Kidney (tissue), 14 donors: ENCODE data around the gene PKD1L1. TPM values are rescaled to one million over a fixed set of nuclear protein-coding genes. Genes with fewer than 3 reads are reported as not detected.

ENCODE experiments used
- DNase-seq, 5 donors: peaks; one replicate each; pipeline ENCODE4 v3.0.0-alpha.2; 2013 to 2020
- FAIRE-seq: peaks from 2 replicates; lab custom pipeline; 2012; peaks lifted over from hg19 to GRCh38; lab: Jason Lieb, UNC
- H3K27ac ChIP-seq, 2 donors: one replicate each; pipeline ENCODE4 v1.7.0; 2013; ENCODE audit warnings: low read depth in 2 of 2, low read length in 2 of 2, inconsistent platforms in 1 of 2
- H3K27me3 ChIP-seq: one replicate; pipeline ENCODE4 v1.7.1; 2013; ENCODE audit warnings: low read length, inconsistent platforms; ENCODE audit not compliant: control insufficient read depth, insufficient read depth
- H3K36me3 ChIP-seq, 3 donors: one replicate each; pipeline versions ENCODE4 v1.7.0 to v1.7.1; 2013; ENCODE audit warnings: low read length in 3 of 3, control low read depth in 1 of 3, inconsistent platforms in 1 of 3; ENCODE audit not compliant: insufficient read depth in 3 of 3, control insufficient read depth in 2 of 3
- H3K4me1 ChIP-seq, 3 donors: one replicate each; pipeline versions ENCODE4 v1.7.0 to v1.7.1; 2013; ENCODE audit warnings: low read length in 3 of 3, inconsistent platforms in 1 of 3, low read depth in 1 of 3; ENCODE audit not compliant: control insufficient read depth in 2 of 3, insufficient read depth in 2 of 3
- H3K4me3 ChIP-seq, 3 donors: one replicate each; pipeline versions ENCODE4 v1.7.0 to v1.8.1; 2013; ENCODE audit warnings: low read length in 3 of 3, control low read depth in 1 of 3, inconsistent platforms in 1 of 3
- H3K9ac ChIP-seq, 3 donors: one replicate each; pipeline versions ENCODE4 v1.7.0 to v1.7.1; 2013; ENCODE audit warnings: low read length in 3 of 3, control low read depth in 1 of 3, inconsistent platforms in 1 of 3
- H3K9me3 ChIP-seq, 3 donors: one replicate each; pipeline versions ENCODE4 v1.7.0 to v1.7.1; 2013; ENCODE audit warnings: low read length in 3 of 3, control low read depth in 1 of 3, inconsistent platforms in 1 of 3; ENCODE audit not compliant: control insufficient read depth in 2 of 3, insufficient read depth in 1 of 3
- intact Hi-C: fragments of 100-400 bp; cut with DNase I; formaldehyde crosslinking; loops from one replicate; pipeline ENCODE4 v1.11.1; 2022
- polyA plus RNA-seq: library from polyadenylated mRNA; stranded (reverse); fragments of 350-450 nt; fragmentation: Illumina TruSeq; extraction: RNeasy Lipid Tissue Mini Kit (QIAGEN cat#74804); gene quantifications from one replicate; pipeline ENCODE4 v1.2.3, GENCODE V29; 2014; ENCODE audit warnings: low read depth, low replicate concordance; ENCODE audit not compliant: insufficient read depth
- total RNA-seq: library from RNA; stranded (reverse); fragmentation: NEBNext Ultra II Directional; extraction: Animal tissue kit (Norgen Biotek cat#: 25700); gene quantifications from one replicate; pipeline ENCODE4 v1.2.1, GENCODE V29; 2021
- TF ChIP-seq, protein P1 (sequence below): IDR thresholded peaks from 3 replicates; pipeline ENCODE4 v1.5.1; 2012; ENCODE audit warnings: mild to moderate bottlenecking, moderate library complexity, borderline replicate concordance; ENCODE audit not compliant: insufficient read depth; ENCODE audit errors: extremely low read depth
- donor health status: control.
- donor health status: control.
- donor health status: control.
- donor health status: control.
- donor health status: control.
- donor health status: DM: yes; HTN: yes; CAD: no.
- donor health status: Normal renal cell carcinoma (clear cell type).

PKD1L1 gene
- total and polyA plus RNA-seq, 2 donors from 2014 or later: 0.32 to 0.82 TPM

DNA sequence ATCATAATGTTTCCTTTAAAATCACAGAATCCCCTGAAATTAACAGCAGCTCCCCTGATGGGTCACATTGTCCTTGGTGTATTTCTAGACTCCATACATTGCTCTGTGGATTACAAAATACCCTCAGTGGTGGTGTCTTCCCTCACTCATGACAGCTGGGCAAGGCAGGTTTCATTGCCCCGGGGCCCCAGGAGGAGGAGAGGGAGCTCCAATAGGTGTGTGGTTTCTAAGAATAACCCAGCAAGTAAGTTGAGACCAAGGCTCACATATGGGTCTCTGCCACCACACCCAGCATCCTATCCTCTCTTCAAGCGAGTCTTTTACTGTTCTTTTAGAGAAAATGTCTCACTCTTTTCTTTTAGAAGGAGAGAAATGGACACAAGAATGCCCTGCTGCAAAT, 63.6 kb downstream of the PKD1L1 start:
- H3K4me3 ChIP-seq: no peak overlapping the region

DNA sequence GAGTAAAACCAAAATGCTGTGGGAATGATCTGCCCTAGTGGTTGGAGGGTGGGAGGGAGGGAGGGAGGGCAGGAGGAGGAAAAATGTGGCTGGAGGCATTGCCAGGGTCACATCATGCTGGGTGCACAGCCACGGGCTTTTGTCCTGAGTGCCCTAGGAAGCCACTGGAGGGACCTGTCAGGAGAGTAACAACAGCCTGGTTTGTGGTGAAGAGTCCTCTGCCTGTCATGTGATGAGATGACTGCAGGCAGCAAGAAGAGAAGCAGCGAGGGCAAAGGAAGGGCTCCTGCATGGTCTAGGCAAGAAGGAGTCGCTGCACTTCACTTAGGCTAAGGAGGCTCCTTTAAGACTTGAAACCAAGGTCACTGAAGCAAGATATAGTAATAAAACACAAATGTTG, 65.6 kb downstream of the PKD1L1 start:
- no peak overlapping the region for H3K4me3 ChIP-seq
- intact Hi-C loops: no loop called here
- H3K9me3 ChIP-seq: no peaks in the 10 kb centered on the region
- DNase-seq (no peak), FAIRE-seq (no peak)
- no peak overlapping the region for H3K27ac ChIP-seq
- no peaks in the 10 kb centered on the region for H3K4me1 ChIP-seq
- no peaks in the 10 kb centered on the region for H3K27me3 ChIP-seq
- H3K36me3 ChIP-seq: no peaks in the 10 kb centered on the region
- H3K9ac ChIP-seq: no peak overlapping the region
- TF ChIP-seq, protein P1, sequence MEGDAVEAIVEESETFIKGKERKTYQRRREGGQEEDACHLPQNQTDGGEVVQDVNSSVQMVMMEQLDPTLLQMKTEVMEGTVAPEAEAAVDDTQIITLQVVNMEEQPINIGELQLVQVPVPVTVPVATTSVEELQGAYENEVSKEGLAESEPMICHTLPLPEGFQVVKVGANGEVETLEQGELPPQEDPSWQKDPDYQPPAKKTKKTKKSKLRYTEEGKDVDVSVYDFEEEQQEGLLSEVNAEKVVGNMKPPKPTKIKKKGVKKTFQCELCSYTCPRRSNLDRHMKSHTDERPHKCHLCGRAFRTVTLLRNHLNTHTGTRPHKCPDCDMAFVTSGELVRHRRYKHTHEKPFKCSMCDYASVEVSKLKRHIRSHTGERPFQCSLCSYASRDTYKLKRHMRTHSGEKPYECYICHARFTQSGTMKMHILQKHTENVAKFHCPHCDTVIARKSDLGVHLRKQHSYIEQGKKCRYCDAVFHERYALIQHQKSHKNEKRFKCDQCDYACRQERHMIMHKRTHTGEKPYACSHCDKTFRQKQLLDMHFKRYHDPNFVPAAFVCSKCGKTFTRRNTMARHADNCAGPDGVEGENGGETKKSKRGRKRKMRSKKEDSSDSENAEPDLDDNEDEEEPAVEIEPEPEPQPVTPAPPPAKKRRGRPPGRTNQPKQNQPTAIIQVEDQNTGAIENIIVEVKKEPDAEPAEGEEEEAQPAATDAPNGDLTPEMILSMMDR: no peak

More for the DNA sequence above, 63.6 kb downstream of the PKD1L1 start:
- Histone ChIP-seq H3K27me3 (no peaks in the 10 kb centered on the region), H3K9me3 (no peaks in the 10 kb centered on the region), H3K36me3 (no peaks in the 10 kb centered on the region), H3K27ac (no peak overlapping the region), H3K9ac (no peak overlapping the region), H3K4me1 (no peaks in the 10 kb centered on the region)
- TF ChIP-seq, protein P1: no peak
- FAIRE-seq: no peak
- DNase-seq: no peak
- intact Hi-C loops: no loop called here

DNA sequence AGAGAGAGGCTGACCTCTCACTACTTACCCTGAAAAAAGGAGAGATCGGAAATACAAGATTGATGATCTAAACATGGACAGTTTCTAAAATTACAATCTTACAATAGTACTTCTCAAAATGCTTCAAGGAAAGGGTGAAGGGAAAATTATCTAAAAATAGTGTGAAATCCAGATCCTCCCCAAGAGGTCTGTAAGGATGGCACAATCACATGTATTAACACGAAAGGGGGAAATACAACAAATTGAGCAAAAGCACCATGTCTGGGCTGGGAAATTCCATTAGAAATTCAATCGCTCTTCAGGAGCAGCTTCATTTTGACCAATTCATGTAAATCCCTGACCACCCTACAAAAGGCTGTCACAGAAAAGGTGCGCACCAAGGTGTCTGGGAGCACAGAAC, 67.0 kb downstream of the PKD1L1 start:
- DNase-seq: no peak

DNA sequence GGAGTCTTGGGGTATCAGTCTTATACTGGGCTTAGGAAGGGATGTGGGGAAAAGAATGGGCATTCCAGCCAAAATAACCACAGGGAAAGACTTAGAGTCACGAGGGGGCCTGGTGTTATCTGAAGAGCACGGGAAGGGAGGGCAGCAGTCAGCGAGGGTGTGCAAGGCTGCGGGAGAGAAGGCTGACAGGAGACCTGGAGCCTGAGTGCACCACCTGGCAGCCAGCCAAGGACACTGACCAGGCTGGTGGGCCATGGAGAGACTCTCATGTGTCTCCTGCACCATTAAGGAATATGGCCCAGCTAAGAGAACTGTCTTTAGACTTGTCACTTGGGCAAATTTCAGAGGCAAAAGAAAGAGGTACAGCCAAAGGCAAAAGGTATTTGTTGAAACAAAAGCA, 69.6 kb downstream of the PKD1L1 start:
- H3K9ac ChIP-seq: no peak overlapping the region
- no peak overlapping the region for H3K4me3 ChIP-seq
- intact Hi-C loops: no loop called here
- H3K27me3 ChIP-seq: no peaks in the 10 kb centered on the region
- no peaks in the 10 kb centered on the region for H3K4me1 ChIP-seq
- no peak for DNase-seq
- FAIRE-seq: no peak
- H3K9me3 ChIP-seq: no peaks in the 10 kb centered on the region
- H3K36me3 ChIP-seq: no peaks in the 10 kb centered on the region
- TF ChIP-seq, protein P1: no peak
- no peak overlapping the region for H3K27ac ChIP-seq

More for the DNA sequence above, 67.0 kb downstream of the PKD1L1 start:
- Histone ChIP-seq H3K4me3 (no peak overlapping the region), H3K36me3 (no peaks in the 10 kb centered on the region), H3K9ac (no peak overlapping the region), H3K9me3 (no peaks in the 10 kb centered on the region), H3K4me1 (no peaks in the 10 kb centered on the region), H3K27me3 (no peaks in the 10 kb centered on the region), H3K27ac (no peak overlapping the region)
- FAIRE-seq: no peak
- TF ChIP-seq, protein P1: no peak
- intact Hi-C loops: no loop called here
